ENCODE data around the gene SYT1.

Gene SYT1

DNA sequence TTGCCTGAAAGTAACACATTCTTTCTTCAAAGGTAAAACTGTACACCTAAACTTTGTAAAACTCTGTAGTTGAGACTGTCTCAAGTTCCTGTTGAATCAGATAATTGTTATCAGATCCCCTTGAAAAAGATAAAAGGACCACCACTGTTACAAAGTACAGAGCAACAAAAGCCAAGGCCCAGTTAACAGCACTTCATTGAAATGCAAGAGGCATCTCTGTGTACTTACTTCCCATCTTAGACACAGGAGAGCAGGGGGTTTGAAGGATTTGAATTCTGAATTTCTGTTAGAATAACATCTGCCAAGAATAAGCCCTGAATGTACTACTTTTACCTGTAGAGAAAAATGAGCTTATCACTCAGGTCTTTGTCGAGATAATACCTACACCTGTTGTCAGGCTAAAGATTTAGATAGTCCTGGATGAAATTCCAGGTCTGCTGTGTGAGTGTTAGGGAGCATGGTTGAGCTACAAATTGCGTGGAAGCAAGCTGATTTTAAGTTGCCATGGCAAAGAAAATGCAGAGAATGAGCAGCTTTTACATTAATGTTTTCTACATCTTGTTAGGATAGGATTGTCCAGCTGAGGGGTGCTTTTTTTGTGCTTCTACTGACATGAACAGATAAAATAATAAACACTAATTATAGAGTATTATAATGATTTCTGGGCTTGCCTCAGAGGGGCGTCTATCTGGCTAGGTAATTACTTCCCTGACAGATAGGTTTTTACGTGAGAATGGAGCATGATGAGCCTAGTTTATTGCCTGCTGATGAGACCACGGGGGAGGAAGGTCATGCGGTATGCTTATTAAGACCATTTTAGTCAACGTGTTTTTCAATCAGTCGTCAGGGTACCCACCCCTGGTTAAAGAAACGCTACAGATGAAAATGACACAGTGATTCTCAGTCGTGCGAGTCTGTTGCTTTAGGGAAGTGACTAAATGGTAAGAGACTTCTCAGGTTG, 517.0 kb downstream of the SYT1 start:
- DNase-seq (ENCODE audit: low read depth in 2 of 3, low spot score in 2 of 3) = no peak

DNA sequence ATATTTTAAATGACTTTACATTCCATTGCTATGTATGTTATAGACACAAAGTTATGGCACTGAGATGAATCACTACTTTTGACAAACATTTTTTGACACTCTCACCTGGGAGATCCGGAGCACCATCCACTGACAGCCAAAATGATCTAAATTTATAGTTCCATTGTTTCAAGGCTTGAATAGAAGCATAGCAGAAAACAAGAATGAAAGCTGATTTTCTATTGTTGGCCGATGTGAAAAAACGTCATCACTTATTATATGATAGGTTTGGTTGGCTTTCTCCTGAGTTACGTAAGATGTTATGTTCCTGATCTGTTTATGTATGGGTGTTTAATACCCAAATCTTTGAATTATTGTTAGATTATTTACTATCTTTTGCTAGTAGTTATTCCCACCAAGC, 520.0 kb downstream of the SYT1 start:
- no peak for DNase-seq (ENCODE audit: low read depth in 2 of 3, low spot score in 2 of 3)

DNA sequence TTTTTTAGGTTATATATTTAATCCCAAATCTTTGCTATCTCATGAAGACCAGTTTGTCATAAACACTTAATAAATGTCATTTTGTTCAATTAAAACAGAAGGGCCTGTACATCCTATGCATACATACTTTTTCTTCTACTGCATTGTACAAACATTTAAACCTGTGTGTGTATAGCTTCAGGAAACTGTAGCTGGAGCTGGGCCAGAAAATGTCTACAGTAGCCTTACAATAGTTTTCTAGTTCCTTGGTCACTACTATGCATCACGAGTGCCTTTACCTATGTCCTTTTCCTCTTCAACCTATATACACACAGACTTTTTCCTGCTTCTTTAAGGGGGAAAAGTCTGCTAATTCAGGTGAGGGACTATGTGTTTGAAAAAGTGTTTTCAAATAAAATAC, 523.4 kb downstream of the SYT1 start:
- no peak for DNase-seq (ENCODE audit: low read depth in 2 of 3, low spot score in 2 of 3)

DNA sequence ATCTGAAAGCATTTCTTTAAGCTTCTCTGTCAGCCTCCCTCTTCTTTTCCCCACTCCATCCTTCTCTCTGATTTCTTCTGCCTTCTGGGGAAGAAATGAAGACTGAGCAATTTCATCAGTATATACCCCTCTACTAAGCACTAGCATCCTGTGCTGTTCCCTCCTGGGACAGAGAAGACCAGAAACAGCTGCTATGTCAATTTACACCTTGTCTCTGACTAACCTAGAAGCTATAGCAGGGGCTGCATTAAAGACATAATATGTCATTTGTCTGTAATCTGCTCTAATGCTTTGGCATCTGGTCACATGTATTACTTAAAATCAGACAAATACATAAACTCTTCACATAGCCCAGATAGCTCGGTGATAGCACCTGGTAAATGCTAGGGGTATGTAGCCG, 529.3 kb downstream of the SYT1 start:
- no peak for DNase-seq (ENCODE audit: low read depth in 2 of 3, low spot score in 2 of 3)

DNA sequence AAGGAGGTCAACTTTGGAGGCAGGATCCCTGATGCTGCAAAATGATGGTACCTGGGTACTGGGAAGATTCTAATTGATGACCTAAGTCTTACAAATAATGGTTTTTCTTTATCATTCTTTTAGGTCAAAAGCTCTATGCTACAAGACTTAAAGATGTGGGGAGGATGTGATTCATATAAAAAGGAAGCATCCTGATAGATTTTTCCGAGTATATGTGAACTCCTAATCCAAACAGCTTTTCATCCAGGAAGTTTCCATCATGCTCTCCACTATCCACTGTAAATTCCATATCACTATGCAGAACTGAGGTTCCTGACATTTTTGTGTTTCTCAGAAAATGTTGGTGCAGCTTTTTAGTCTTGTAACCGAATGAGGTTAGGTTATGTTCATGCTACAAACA, 533.0 kb downstream of the SYT1 start:
- no peak for DNase-seq (ENCODE audit: low read depth in 2 of 3, low spot score in 2 of 3)

DNA sequence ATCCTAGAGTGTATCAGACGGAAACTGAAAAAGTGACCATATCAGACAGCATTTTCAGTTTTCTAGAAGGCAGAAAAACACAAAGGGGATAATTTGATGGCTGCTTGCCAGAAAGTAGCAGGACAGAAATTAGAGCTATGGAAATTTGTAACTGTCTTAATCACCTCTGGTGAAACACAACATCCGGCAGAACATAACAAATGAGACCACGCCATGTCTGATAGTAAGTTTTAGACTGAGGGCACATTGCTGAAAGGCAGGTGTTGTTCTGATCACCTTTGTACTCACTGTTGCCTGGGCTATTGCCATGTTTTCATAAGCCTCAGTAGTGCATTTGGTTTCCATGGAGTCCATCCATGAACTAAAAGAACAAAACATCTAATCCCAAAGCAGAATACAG, 535.9 kb downstream of the SYT1 start:
- no peak for DNase-seq (ENCODE audit: low read depth in 2 of 3, low spot score in 2 of 3)

DNA sequence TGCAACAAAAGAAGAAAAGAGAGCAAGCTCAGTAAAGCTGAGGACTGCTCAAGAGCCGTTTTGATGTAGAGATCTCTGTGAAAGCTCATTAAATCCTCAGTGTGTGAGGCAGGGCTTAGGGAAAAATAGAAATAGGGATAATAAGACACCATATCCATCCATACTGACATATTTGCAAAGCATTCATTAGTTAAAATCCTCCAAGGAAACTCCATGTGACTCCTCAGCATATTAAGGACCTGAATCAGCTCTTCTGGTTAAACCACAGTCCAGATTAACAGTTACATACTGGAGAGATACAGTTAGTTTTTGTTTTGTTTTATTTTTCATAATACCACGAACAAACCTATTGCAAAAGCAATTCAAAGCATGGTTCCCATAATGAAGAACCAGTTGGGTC, 538.0 kb downstream of the SYT1 start:
- DNase-seq (ENCODE audit: low read depth in 2 of 3, low spot score in 2 of 3) = no peak

DNA sequence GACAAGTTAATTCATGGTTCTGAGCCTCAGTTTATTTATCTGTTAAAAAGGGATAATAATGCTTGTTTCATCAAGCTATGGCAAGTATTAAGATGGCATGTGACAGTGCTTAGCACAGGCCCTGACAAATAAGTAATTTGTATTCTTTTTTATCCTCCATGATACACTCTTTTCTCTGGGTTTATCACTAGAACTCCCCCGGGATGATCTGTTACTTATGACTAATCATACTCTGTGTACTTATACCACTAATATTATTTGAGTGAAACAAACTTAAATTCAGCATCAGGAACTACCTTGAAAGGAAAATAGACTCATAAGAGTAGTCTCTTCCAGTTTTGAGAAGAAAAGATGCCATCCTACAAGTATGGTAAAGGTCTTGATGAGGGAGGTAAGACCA, 542.4 kb downstream of the SYT1 start:
- no peak for DNase-seq (ENCODE audit: low read depth in 2 of 3, low spot score in 2 of 3)

DNA sequence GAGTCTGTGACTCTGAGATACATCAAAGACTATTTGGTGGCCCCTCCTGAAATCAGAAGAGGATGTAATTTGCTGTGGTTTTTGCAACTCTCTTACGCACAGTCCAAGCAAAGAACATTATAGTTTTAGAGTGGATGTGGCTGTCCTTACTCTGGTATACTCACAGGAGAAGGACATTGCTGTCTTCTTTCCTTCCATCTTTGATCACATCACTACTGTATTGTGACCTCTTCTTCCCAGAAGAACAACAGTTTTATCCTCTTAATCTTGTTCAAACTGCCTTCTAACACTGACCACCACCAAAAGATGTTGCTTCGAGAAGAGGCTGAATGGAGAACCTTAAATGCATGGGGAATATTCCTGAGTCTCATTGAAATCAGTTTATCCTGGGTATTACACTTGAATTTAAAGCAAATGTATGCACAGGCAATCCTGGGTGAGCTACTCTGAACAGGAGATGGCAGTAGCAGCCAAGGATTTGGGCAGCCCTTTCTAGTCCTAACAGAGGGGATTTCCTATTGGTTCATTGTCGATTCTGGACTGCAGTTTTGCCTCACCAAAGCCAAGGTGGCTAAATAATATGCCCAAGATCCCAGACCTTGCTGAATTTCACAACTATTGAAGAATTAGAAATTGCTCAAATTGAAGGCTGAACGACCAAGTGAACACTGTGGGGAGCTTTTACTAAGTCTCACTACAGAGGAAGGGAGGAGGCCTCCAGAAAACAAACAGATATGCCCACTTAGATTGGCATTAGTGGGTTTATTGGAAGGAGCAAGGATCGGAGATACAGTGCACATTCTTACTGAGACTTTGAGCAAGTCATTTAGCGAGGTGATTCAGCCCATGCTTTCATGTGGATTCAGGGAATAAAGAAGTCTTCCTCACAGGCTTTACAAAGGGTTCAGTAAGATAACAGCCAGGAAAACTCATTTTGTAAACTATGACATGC, 543.4 kb downstream of the SYT1 start:
- DNase-seq (ENCODE audit: low read depth in 2 of 3, low spot score in 2 of 3) = no peak

DNA sequence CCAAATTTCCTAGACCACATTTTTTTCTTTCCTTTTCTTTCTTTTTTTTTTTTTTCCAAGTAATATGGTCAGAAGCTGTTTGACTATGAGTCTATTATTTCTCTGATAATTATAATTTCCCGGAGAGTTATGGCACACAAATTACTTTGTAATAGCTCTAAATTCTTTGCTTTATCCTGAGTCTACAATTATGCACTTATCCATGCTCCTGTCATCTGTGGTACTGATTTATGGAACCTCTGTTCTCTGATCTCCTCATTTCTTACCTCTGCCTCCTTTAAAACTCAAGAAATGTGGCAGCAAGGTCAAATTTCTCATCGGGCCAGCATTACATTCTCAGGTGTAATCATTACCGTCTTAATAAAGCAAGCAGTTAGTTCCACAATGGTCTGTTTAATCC, 544.1 kb downstream of the SYT1 start:
- DNase-seq (ENCODE audit: low read depth in 2 of 3, low spot score in 2 of 3) = no peak

DNA sequence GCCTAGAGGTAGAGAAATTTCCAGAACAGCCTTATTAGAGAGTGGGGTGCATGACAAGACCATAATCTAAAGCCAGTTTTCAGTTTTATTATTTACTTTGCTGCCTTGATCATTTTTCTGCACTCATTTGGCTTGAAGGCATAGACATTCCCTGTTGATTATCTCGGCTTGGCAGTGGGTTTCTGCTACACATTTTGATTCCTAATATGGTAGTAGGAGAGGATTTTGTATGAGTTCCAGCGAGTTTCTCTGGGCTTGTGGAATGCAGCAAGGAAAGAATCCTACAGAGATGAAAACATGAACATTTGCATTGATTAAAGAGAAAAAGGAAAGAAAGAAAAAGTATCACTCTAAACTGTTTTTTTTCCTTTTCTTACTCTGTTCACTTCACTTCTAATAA, 545.0 kb downstream of the SYT1 start:
- DNase-seq (ENCODE audit: low read depth in 2 of 3, low spot score in 2 of 3) = no peak

DNA sequence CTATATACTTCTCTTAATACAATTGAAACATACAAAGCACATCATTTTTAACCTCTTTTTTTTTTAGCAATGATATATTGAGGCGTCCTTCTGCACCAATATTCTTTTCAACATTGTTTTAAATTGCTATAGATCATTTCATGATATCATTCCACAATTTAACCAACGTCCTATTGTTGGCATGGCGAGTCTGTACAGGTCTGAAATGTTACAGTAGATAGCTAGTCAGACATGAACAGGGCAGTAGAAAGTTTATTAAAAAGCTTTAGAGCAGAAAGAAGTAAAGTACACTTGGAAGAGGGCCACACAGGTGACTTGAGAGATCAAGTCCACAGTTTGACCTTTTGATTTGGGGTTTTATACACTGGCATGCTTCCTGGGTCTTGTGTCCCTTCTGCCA, 547.2 kb downstream of the SYT1 start:
- DNase-seq (ENCODE audit: low read depth in 2 of 3, low spot score in 2 of 3) = no peak

DNA sequence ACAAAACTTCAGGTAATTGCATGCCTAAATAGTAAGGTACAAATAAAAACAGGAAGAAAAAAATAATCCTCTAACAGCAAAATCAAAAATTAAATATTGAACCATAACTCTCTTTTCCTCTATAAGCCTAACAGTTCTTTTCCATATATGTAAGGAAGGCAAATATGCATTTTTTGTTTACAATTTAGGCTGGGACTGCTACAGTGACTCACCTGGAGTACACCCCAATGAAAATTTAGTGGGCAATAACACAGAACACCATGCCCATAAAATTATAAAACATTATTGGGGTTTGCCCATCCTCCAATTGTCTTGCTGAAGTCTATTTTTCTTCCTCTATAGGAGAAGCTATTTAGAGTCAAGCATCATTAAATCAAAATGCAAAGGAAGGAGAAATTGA, 549.2 kb downstream of the SYT1 start:
- no peak for DNase-seq (ENCODE audit: low read depth in 2 of 3, low spot score in 2 of 3)

DNA sequence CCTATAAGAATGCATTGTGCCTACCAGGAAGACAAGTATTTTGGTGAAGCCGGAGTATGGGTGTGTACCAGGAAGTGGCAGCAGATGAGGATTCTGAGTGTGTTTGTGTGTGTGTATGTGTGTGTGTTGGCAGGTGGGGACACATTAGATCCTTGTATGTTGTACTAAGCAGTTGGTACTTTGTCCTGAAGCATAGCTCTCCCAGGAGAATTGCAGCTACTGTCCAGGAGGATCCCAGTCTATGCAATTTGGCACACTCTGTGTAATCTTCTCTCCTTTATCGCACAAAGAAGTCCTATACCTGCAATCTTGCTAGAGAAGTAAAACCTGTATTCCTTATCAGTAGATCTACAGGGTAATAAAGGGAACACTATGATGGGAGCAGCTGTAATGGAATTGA, 549.7 kb downstream of the SYT1 start:
- no peak for DNase-seq (ENCODE audit: low read depth in 2 of 3, low spot score in 2 of 3)

DNA sequence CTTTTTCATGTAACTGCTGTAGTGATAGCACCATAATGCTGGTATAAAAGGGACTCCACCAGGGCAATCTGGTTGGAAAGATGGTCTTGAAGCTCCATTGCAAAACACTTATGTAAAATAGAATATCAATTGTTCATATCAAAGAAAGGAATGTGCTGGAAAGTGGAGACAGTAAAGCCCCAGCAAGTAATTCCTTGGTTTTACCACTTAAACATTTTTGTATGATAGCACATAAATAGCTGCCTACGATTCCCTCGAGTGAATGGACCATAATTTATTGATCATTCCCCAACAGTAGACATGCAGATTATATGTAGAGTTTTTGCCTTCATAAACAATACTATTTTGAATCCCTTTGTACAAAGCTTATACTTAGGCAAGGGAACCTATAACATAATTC, 550.7 kb downstream of the SYT1 start:
- no peak for DNase-seq (ENCODE audit: low read depth in 2 of 3, low spot score in 2 of 3)

DNA sequence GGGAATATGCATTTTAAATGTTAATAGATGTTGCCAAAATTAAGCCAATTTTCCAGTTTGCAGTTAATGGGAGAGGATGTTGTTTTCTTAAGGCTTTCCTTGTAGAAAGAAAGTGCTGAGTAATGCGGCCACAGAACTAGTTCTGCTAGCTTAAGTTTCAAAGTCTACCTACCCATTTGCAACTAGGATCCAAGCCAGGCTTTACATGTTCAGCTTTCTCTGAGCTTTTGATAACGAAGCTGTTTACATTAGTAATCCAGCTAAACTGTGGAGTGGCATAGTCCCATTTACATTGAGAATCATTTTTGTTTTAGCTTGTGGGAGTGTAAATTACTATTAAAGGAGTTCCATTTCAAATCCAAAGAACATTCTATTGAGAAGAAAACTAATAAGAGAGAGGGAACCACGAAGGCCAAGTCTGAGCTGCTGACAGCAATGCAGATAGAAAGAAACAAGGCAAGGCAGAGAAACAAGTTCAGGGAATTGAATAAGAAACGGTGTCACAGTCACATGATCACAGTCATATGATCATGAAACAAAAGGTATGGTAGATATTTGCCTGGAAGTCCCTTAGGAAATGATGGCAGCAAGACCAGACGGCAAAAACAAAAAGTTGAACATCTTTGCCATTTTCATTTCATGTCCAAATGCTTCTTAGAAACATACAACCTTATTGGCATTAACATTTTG, 551.3 kb downstream of the SYT1 start:
- no peak for DNase-seq (ENCODE audit: low read depth in 2 of 3, low spot score in 2 of 3)

DNA sequence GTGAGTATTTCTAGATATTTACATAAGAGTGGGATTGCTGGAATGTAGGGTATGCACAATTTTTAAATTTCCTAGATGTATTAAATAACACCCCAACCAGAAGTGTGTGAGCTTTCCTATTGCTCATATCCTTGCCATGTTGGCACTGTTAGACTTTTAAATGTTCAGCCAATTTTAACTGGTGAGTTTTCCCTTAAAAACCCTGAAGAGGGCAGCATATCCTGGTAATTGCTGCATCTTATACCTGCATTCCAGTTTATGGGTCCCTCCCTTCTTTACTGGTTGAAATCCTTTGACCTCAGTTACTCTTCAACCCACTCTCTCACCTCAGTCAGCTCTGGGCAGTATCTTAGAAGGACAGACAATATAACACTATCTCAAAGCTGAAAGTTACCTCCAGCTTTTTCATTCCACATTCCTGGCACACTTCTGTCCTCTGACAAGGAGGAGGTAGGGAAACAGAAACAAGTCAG, 555.6 kb downstream of the SYT1 start:
- no peak for DNase-seq (ENCODE audit: low read depth in 2 of 3, low spot score in 2 of 3)

DNA sequence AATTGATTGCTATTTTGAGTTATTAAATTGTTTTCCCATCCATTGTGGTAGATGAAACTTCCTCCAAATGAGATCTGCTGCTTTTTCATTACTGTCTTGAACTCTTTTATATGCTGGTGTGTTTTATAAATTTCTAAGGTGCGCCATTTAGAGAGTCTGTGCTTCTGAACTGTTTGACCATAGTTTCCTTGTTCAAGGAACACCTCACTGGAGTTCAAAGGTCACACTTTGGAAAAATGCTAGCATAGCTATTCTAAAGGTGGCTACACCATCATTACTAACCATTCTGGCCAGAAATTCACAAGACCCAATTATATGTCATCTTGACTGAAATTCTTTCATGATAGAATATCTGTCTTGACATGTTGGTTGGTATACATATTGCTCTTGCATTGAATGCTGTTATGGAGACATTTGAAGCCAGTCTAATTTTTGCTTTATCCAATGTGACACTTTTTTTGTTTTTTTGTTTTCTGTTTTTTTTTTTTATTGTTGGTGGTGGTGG, 556.7 kb downstream of the SYT1 start:
- no peak for DNase-seq (ENCODE audit: low read depth in 2 of 3, low spot score in 2 of 3)

DNA sequence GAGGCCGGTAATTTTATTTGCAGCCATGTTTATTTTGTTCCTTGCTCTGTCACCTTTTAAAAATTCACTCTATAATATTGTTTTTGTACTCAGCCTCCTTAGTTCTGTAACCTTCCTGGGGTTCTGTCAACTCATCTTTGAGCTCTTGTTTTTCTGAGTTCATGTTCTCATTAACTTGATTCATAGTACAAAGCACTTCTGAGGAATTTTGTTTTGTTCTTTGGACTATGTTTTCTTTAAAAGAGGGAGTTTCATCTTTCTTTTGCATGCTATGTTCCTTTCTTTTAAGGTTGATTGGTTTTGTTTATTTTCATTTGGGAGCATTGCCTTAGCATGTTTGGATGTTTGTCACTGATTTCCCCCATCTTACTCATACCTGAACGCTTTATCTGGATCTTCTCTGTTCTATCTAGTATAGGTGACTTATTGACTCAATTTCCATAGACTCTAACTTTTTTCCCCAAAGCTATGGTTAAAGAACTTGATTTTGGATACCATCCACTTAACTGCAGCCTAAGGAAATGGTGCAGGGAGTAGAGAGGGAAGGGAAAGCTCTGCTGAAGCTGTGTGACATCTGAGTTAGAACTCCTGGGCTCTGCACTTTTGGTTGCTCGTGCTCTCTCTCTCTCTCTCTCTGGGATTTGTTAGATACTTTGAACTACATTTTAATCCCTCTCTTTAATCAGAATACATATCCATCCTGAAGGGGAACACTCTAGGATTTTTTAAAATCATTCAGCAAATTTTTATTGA, 557.7 kb downstream of the SYT1 start:
- no peak for DNase-seq (ENCODE audit: low read depth in 2 of 3, low spot score in 2 of 3)

DNA sequence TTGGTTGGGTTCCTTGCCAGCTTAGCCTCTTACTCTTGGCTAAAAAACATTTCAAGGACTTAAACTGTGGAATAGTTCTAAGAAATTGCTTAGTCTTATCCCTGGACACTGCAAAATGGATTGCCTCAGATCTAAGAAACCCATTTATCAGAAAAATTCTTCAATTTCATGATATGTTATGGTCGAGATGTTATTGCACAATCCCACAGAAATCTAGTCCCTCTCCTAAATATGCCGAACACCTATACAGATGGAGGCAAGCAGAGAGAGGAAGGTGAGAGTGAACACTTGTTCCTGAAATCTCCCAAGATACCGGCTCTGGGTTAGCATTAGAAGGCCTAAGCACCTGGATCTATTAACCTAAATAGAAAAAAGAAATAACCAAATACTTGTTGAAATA, 559.0 kb downstream of the SYT1 start:
- DNase-seq (ENCODE audit: low read depth in 2 of 3, low spot score in 2 of 3) = no peak

Measured in activated CD8-positive, alpha-beta memory T cell treated with anti-CD3 and anti-CD28 coated beads for 48 hours (primary cell).